H1 (cell line): ENCODE data around the gene SEMA6A.

Experiments used
- BCL11A ChIP-seq, 2 experiments: IDR thresholded peaks; one replicate each; pipeline ENCODE4 v1.6.1; 2011; ENCODE audit warnings: low read depth in 2 of 2, low read length in 2 of 2, mild to moderate bottlenecking in 2 of 2
- CBX5 ChIP-seq: fragments of 300-800, 300-1000 bp; sonication (generic); IDR thresholded peaks from 2 replicates; pipeline ENCODE4 v1.7.1; 2016; ENCODE audit warnings: antibody characterized with exemption, low read length, low read depth
- CREB1 ChIP-seq: IDR thresholded peaks from 2 replicates; pipeline ENCODE4 v1.6.1; 2012; ENCODE audit warnings: inconsistent platforms
- CTCF ChIP-seq, 3 experiments: IDR thresholded peaks; 1 replicate in 2 of 3; 2 replicates in 1 of 3; pipeline versions ENCODE4 v1.5.1 to v1.6.1; 2011; ENCODE audit warnings: low read length in 3 of 3, mild to moderate bottlenecking in 3 of 3, inconsistent platforms in 2 of 3, low read depth in 1 of 3, moderate library complexity in 1 of 3; ENCODE audit not compliant: insufficient read depth in 1 of 3; ENCODE audit errors: control extremely low read depth in 1 of 3
- EP300 ChIP-seq, 2 experiments: IDR thresholded peaks; 1 replicate in 1 of 2; 2 replicates in 1 of 2; pipeline ENCODE4 v1.6.1; 2011 to 2012; ENCODE audit warnings: low read depth in 2 of 2, low read length in 2 of 2, mild to moderate bottlenecking in 2 of 2, borderline replicate concordance in 1 of 2, inconsistent platforms in 1 of 2, moderate library complexity in 1 of 2
- EZH2 ChIP-seq: fragments of 200-600 bp; sonication (generic); IDR thresholded peaks from 2 replicates; pipeline ENCODE4 v1.7.1; 2012; ENCODE audit warnings: low read depth, mild to moderate bottlenecking, moderate library complexity, low read length, inconsistent platforms; ENCODE audit not compliant: severe bottlenecking
- HDAC6 ChIP-seq: IDR thresholded peaks from one replicate; pipeline ENCODE4 v1.7.1; 2012; ENCODE audit warnings: low read depth, mild to moderate bottlenecking, inconsistent platforms, low read length, moderate library complexity
- POLR2A ChIP-seq, 2 experiments: IDR thresholded peaks; 1 replicate in 1 of 2; 2 replicates in 1 of 2; pipeline ENCODE4 v1.6.1; 2011; ENCODE audit warnings: low read depth in 2 of 2, low read length in 2 of 2, mild to moderate bottlenecking in 2 of 2; ENCODE audit errors: control extremely low read depth in 1 of 2
- POLR2AphosphoS5 ChIP-seq: IDR thresholded peaks from 2 replicates; pipeline ENCODE4 v1.6.1; 2011; ENCODE audit warnings: low read depth, low read length
- RNF2 ChIP-seq: fragments of 200-900, 300-1000 bp; sonication (generic); IDR thresholded peaks from 2 replicates; pipeline ENCODE4 v1.7.1; 2016; ENCODE audit warnings: borderline replicate concordance, low read depth, mild to moderate bottlenecking, antibody characterized with exemption, low read length; ENCODE audit not compliant: poor library complexity, severe bottlenecking; ENCODE audit errors: missing control alignments
- SIRT6 ChIP-seq: IDR thresholded peaks from one replicate; pipeline ENCODE4 v1.7.1; 2012; ENCODE audit warnings: low read length, inconsistent platforms

GRCh38 chr5:116605310-116606070 is 30.9 kb upstream of the SEMA6A start:
- TF ChIP-seq POLR2AphosphoS5, result no peak
- no peak for TF ChIP-seq EP300 (IDR thresholded peaks at IDR 0.05; ENCODE audit: borderline replicate concordance in 1 of 2, low read depth in 2 of 2, low read length in 2 of 2)
- TF ChIP-seq POLR2A (IDR thresholded peaks at IDR 0.05; ENCODE audit: control extremely low read depth in 1 of 2, low read depth in 2 of 2, low read length in 2 of 2), result no peak
- no peak for TF ChIP-seq CTCF (IDR thresholded peaks at IDR 0.05; ENCODE audit: control extremely low read depth in 1 of 3, insufficient read depth in 1 of 3, low read depth in 1 of 3, low read length in 3 of 3)
- no peak for TF ChIP-seq SIRT6
- TF ChIP-seq HDAC6, result no peak
- TF ChIP-seq RNF2, result no peak
- TF ChIP-seq EZH2, result no peak
- no peak for TF ChIP-seq CBX5
- no peak for TF ChIP-seq CREB1
- no peak for TF ChIP-seq BCL11A (IDR thresholded peaks at IDR 0.05; ENCODE audit: low read depth in 2 of 2, low read length in 2 of 2)
